GM12875 (cell line): ENCODE data around the gene LINGO1.

ENCODE experiments used
- H3K4me3 ChIP-seq: one replicate; pipeline ENCODE4 v1.5.1; 2011; ENCODE audit warnings: low read depth, low read length, control low read depth
- TF ChIP-seq, protein P1 (sequence below): IDR thresholded peaks from 2 replicates; pipeline ENCODE4 v1.5.1; 2011; ENCODE audit warnings: low read depth, mild to moderate bottlenecking, control low read depth, inconsistent platforms, low read length, moderate library complexity, borderline replicate concordance; ENCODE audit not compliant: insufficient read depth

Gene LINGO1

DNA sequence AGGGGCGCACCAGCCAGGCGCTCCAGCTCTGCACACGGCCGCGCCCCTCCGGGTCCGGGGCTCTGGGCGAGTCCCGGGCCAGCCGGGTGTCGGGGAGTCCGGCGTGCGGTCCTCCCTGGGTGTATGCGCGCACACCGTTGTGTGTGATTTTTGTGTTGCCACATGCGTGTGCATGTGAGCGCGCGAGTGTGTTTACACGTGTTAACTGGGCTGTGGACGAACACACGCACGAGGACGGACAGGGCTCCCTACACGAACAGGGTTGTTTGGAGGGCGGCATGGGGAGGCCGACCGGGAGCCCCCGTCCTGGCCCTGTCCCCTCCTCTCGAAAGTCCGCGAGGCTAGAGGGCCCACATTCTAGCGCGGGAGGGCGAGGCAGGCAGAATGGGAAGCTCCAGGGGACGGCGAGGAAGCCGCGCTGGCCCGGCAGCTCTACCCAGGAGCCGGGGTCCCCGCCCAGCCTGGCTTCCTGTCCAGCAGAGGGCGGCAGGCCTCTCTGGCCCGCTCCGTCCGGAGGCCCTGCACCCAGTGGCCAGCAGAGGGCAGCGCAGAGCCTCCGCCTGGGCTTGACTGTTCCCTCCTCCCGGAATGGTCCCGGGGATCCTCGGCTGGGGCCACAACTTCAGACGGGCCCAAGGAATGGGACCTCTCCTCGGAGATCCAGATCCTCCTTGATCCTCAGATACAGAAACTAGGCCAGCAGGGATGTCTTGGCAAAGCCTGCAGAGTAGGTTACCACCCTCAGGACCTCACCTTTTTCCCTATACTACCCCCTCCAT lies 611 bp upstream of the LINGO1 start:
- TF ChIP-seq, protein P1, sequence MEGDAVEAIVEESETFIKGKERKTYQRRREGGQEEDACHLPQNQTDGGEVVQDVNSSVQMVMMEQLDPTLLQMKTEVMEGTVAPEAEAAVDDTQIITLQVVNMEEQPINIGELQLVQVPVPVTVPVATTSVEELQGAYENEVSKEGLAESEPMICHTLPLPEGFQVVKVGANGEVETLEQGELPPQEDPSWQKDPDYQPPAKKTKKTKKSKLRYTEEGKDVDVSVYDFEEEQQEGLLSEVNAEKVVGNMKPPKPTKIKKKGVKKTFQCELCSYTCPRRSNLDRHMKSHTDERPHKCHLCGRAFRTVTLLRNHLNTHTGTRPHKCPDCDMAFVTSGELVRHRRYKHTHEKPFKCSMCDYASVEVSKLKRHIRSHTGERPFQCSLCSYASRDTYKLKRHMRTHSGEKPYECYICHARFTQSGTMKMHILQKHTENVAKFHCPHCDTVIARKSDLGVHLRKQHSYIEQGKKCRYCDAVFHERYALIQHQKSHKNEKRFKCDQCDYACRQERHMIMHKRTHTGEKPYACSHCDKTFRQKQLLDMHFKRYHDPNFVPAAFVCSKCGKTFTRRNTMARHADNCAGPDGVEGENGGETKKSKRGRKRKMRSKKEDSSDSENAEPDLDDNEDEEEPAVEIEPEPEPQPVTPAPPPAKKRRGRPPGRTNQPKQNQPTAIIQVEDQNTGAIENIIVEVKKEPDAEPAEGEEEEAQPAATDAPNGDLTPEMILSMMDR, result peak; percentile 100
- H3K4me3 ChIP-seq, result no peak overlapping the region

DNA sequence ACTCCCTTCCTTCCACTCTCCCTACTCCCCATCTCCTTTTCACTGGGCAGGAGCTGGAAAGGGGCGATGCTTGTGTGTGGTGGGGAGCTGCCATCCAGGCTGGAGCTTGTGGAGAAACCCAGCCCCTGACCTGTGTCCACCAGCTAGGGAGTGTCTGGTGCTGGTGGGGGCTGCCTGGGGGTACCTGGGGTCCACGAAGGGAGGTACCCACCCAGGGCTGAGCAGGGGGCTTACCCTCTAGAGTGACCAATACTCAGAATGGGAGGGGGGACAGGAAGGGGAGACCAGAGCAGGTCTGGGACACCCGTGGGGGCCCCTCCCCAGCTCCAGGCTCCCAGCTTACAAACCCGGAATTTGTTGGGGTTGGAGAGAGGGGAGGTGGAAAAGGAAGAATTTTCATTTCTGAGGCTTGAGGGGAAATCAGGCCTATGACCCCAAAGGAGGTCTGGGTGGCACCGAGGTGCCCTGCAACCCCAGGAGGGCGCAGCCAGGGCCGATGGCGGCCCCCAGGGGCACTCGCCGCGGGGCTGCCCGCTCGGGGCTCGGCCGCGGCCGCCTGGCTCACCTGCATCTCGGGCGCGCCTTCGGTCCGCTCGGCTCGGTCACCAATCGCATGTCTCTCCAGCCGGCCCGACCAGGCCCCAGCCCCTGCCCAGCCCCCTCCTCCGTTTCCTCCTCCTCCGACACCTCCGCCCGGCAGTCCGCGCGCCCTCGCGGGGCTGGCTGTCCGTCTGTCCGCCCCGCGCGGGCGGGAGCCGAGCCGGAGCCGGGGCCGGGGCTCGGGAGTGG lies 773 bp downstream of the LINGO1 start:
- TF ChIP-seq, protein P1, result no peak
- no peak overlapping the region for H3K4me3 ChIP-seq

DNA sequence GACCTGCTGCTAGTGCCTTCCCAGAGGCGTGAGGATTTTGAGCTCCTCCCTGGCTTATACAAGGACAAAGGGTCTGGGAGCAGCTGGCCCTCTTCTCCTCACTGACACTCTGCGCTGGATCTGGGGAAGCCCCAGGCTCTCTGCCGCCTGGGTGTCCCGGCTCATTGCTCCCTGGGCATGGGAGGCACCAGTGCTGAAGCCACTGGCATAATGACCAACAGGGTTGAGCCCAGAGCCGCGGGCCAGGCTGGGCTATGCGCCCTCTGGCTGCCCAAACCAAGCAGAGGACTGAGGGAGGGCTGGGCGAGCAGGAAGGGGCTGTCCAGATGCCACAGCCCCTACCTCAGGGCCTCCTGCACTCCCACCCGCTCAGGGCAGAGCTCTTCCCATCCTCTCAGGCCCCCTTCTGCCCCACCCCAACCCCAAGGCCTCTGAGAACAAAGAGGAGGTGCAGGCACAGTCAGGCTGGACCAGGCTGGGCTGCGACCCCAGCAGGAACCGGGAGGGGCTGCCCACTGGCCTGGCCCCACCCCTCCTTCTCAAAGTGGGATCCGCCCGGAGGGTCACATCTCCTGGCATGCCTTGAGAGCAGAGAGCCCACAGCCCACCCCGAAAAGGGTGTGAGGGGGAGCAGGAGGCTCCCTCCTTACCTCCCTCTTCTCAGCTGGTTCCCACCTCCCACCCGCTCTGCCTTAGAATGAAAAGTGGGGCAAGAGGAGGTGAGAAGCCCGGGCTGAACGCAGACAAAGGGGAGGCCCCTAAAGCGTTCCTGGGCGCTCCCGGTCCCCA lies 1.6 kb downstream of the LINGO1 start:
- no peak overlapping the region for H3K4me3 ChIP-seq
- TF ChIP-seq, protein P1, result no peak

DNA sequence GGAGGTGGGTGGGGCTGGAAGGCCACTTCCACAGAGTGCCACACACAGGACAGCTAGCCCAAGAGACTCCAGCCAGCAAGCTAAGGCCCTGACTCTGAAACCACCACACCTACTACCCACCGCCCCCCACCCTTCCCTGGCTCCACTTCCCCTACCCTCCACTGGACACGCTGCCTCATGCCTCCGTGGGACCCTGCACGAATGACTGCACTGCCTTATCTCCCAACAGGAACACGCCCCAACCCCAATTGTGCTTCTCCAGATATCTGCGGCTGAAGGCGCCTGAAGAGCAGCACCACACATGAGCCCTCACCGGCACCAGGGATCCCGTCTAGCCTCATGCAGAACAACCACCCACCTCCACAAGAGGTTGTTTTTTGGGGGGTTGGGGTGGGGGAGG lies 2.7 kb downstream of the LINGO1 start:
- TF ChIP-seq, protein P1, result no peak
- no peak overlapping the region for H3K4me3 ChIP-seq

DNA sequence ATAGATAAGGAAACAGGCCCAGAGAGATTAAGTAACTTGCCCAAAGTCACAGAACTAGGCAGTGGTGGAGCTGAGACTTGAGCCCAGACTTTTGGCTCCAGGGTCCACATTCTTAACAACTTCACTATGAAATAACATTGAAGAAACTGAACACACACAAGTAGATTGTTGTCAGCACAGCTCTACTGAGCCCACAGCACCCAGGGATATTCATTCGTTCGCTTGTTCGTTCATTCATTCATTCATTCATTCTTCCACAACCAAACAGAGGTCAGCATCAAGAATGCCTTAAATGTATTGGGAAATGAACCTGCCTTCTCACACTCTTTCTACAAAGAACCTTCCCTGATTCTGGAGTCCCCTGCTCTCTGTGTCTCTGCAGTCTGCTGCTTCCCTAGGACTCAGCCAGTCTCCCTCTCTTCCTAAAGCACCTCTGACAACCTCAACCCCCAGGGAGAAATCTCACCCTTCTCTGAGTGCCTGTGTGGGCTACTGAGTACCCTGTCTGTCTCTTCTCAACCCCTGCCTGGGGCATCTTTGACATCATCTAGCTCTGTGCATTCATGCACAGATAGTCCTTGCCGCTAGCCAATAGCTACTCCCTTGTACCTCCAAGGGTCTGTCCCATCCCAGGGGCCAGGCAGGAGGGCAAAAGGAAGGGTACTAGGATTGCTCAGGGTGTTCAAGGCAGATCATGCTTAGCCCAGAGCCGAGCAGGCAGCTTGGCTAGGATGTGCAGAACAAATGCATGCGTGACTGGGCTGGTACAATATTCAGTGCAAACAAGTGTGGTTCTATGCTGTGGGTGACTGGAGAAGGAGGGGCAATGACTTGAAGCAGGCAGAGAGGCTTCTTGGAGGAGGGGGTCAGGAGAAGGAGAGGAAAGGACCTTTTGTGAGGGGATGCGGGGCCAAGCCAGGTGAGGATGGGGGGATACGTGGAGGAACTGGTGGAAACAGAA lies 3.4 kb downstream of the LINGO1 start:
- no peak overlapping the region for H3K4me3 ChIP-seq
- TF ChIP-seq, protein P1, result no peak

DNA sequence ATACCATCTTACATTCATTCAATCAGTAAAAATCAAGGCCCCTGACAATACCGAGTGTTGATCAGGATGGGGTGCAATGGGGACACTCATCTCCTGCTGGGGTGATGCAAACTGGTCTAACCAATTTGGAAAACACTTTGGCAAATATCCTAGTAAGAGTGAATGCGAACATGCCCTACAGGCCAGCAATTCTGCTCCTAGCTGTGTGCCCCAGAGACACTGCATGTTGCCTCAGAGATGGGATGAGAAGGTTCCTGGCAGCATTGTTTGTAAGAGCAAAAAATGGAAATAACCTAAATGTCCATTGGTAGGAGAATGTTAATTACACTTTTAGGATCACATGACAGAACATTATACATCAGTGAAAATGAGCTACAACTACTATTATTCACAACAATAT lies 4.7 kb downstream of the LINGO1 start:
- TF ChIP-seq, protein P1, result no peak
- no peak overlapping the region for H3K4me3 ChIP-seq
